Nucleus accumbens (tissue), 56 donors: ENCODE data around the gene RPS18.
"Not testable (repeated sequence)": the region's sequence is repeated elsewhere in the genome, so short reads cannot be mapped to it uniquely, and the experiment has no call there.

Experiments used
- DNase-seq, 56 donors: peaks; one replicate each; lab custom pipeline; 2025; lab: John Stamatoyannopoulos, UW

The RPS18 gene

GRCh38 chr6:33271468-33272274 lies at the start of gene RPS18, which contains the start of gene VPS52:
RPS18 (plus strand) TSS chr6:33272075; CDS start chr6:33272120, 45 bp downstream.
VPS52 (minus strand) TSS chr6:33271876; CDS start chr6:33271675, 201 bp downstream.
- DNase-seq, result peak in 55 of 56 donors; percentile 72 to 98 (median 92)

- DNase-seq, result not testable (repeated sequence)
Measured at GRCh38 chr6:33226503-33227120, 45.3 kb upstream of the RPS18 start.

GRCh38 chr6:33235221-33235634 lies 36.6 kb upstream of the RPS18 start:
- DNase-seq, result no peak

- DNase-seq, result no peak
Measured at GRCh38 chr6:33236328-33236727, 35.5 kb upstream of the RPS18 start.

GRCh38 chr6:33236852-33237251 lies 35.0 kb upstream of the RPS18 start:
- no peak for DNase-seq

GRCh38 chr6:33237741-33238140 lies 34.1 kb upstream of the RPS18 start:
- DNase-seq, result no peak

- no peak for DNase-seq
Measured at GRCh38 chr6:33241968-33242367, 29.9 kb upstream of the RPS18 start.

GRCh38 chr6:33243476-33243875 lies 28.4 kb upstream of the RPS18 start:
- DNase-seq, result no peak

- DNase-seq, result peak in 54 of 56 donors; percentile 21 to 93 (median 76)
Measured at GRCh38 chr6:33247977-33248642, 23.8 kb upstream of the RPS18 start.

GRCh38 chr6:33248643-33248931 lies 23.3 kb upstream of the RPS18 start:
- peak in 5 of 56 donors; percentile 57 to 82 (median 73) for DNase-seq

GRCh38 chr6:33248932-33249731 lies 22.7 kb upstream of the RPS18 start:
- DNase-seq, result peak; percentile 72 to 99 (median 96)

- DNase-seq, result peak in 2 of 56 donors; percentile 23 to 40
Measured at GRCh38 chr6:33249732-33250630, 21.9 kb upstream of the RPS18 start.

GRCh38 chr6:33250731-33251130 lies 21.1 kb upstream of the RPS18 start:
- no peak for DNase-seq

- no peak for DNase-seq
Measured at GRCh38 chr6:33251395-33252012, 20.4 kb upstream of the RPS18 start.

GRCh38 chr6:33252759-33253158 lies 19.1 kb upstream of the RPS18 start:
- DNase-seq, result no peak

- no peak for DNase-seq
Measured at GRCh38 chr6:33254591-33254990, 17.3 kb upstream of the RPS18 start.

- no peak for DNase-seq
Measured at GRCh38 chr6:33259032-33259431, 12.8 kb upstream of the RPS18 start.

- DNase-seq, result not testable (repeated sequence)
Measured at GRCh38 chr6:33262490-33262889, 9.4 kb upstream of the RPS18 start.

- DNase-seq, result no peak
Measured at GRCh38 chr6:33264015-33264414, 7.9 kb upstream of the RPS18 start.
